Suppressor macrophage treated with lipopolysaccharide for 4 hours (primary cell): ENCODE data around the gene CLDN15.
A peak's percentile ranks its signal among the peaks of the same experiment; 100 is the strongest.
"Not testable (repeated sequence)": the region's sequence is repeated elsewhere in the genome, so short reads cannot be mapped to it uniquely, and the experiment has no call there.

ENCODE experiments used
- DNase-seq: peaks from one replicate; pipeline ENCODE4 v3.0.0-alpha.2; 2020

CLDN15 gene, protein sequence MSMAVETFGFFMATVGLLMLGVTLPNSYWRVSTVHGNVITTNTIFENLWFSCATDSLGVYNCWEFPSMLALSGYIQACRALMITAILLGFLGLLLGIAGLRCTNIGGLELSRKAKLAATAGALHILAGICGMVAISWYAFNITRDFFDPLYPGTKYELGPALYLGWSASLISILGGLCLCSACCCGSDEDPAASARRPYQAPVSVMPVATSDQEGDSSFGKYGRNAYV

DNA sequence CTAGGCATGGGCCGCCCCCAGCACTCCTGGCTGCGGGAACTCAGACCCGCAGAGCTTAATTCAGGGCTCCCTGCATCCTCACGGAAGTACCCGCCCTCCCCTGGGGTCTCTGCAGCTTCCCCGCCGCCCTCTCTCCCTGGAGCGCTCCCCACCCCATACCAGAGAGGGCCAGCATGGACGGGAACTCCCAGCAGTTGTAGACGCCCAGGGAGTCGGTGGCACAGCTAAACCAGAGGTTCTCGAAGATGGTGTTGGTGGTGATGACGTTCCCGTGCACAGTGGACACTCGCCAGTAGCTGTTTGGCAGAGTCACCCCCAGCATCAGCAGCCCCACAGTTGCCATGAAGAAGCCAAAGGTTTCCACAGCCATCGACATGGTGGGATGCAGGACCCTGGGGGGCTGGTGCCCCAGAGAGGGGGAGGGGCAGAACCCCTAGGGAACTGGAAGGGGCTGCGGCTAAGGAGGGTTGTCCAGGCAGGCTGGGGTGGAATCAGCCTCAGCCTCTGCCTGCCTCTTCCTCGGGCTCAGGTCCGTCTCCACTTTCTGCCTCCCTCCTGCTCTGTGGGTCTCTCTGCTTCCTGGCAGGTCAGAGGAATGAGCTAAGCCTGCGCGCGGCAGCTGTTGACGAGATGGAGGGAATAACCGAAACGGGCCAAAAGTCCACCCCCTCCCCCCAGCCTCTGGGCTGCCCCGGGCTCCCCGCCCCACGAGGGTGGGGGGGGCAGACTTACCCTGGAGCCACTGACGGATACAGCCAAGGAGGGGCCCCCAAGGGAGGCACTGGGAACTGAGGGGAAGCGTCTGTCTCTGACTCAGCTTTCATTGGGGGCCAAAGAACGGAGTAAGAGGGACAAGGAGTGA, at the start of gene CLDN15:
Gene CLDN15 (minus strand): TSS at position 597 of the 862 bp plus-strand sequence. CDS start 221 bp downstream, at position 376.
- DNase-seq, result peak; percentile 12

- peak; percentile 56 for DNase-seq
Measured at GRCh38 chr7:101287032-101287431, 49.4 kb upstream of the CLDN15 start.

GRCh38 chr7:101285880-101286279, 48.3 kb upstream of the CLDN15 start:
- not testable (repeated sequence) for DNase-seq

DNA sequence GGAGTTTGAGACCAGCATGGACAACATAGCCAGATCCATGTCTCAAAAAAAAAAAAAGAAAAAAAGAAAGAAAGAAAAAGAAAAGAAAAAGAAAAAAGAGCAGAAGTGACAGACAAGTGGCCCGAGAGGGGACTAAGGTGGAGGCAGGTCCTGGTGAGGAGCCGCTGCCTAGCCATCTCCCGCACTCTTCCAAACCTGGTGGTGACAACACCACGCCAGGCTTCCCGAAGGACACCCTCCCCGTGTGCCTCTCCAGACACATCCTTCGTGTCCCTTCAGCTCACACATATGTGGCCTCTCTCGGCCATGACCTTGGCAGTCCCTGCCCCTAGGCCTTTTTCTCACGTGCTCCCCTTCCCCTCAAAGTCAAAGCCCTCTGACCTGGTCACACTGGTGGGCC, 47.6 kb upstream of the CLDN15 start:
- DNase-seq, result no peak

GRCh38 chr7:101280912-101281311, 43.3 kb upstream of the CLDN15 start:
- DNase-seq, result not testable (repeated sequence)

GRCh38 chr7:101278461-101279292, 41.1 kb upstream of the CLDN15 start:
- DNase-seq, result no peak

GRCh38 chr7:101277155-101277554, 39.6 kb upstream of the CLDN15 start:
- no peak for DNase-seq

DNA sequence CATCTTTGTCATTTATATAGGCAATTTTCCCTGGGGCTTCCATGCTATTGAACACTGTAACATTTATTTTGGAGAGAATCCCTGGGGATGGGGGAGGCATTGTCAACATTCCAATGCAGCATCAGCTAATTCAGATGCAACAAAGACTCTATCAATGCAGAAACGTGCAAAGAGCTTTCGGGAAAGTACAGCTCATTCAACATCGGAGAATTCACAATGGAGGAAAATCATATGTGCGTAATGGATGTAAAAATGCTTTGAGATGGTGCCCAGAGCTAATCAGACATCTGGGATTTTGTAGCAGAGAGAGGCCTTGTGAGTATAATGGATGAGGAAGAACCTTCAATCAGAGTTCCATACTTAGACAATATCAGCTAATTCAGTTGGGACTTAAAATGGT, 35.6 kb upstream of the CLDN15 start:
- DNase-seq, result no peak

DNA sequence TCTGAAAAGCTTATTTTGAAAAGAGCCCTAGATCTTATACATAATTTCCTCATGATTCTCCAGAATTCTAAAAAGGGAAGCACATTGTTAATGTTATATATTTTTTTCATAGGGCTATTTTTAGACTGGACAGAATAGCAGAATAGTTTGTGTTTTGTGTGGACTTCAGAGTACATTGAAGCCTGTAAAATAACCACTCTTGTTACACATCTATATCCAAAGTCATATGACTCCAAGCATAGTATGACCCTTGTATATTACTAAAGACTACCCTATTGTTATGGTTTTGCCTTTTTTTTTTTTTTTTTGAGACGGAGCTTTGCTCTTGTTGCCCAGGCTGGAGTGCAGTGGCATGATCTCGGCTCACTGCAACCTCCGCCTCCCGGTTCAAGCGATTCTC, 33.4 kb upstream of the CLDN15 start:
- DNase-seq, result no peak

- no peak for DNase-seq
Measured at GRCh38 chr7:101269664-101270063, 32.1 kb upstream of the CLDN15 start.

DNA sequence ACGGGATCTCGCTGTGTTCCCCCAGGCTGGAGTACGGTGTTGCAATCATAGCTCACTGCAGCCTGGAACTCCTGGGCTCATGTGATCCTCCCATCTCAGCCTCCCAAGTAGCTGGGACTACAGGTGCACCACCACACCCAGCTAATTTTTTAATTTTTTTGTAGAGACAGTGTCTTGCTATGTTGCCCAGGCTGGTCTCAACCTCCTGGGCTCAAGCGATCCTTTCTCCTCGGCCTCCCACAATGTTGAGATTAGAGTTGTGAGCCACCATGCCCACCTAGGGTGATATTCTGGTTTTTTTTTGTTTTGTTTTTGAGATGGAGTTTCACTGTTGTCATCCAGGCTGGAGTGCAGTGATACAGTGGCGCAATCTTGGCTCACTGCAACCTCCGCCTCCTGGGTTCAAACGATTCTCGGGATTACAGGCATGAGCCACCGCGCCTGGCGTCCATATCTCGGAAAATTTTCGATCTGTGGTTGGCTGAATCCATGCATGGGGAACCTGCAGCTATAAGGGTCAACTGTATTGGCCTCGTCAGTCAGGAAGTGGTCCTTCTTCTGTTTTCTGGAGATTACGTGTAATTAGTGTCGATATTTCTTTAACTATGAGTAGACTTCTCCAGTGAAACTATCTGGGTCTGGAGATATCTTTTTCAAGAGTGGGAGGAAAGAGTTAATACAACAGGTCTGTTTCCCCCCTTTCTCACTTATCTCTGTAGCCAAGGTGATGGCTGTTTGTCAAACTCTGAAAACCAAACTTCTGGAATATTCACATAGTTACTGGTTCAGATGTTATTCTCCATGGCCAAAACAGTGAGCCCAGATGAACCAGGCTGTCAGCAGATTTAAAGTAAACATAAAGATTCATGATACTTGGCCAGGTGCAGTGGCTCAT, 28.3 kb upstream of the CLDN15 start:
- DNase-seq, result no peak

DNA sequence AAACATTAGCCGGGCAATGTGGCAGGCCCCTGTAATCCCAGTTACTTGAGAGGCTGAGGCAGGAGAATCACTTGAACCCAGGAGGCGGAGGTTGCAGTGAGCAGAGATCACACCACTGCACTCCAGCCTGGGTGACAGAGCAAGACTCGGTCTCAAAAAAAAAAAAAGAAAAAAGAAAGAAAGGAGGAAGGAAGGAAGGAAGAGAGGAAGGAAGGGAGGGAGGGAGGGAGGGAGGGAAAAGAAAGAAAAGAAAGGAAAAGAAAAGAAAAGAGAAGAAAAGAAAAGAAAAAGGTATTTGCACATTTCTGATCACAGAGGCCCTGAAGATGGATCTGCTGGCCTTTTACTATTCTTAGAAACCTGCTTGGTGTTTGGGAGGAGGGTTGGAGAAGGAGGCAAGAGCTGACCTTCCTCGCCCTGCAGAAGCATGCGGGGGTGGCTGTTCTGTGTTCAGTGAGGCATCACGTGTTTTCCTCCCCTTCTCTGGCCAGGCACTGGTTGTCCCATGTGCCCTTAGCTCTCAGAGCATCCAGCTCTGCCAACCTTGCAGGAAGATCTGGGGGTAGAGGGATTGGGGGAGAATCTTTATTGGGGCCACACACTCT, 26.6 kb upstream of the CLDN15 start:
- DNase-seq, result not testable (repeated sequence)

- DNase-seq, result no peak
Measured at GRCh38 chr7:101258243-101258731, 20.7 kb upstream of the CLDN15 start.

- DNase-seq, result peak; percentile 41
Measured at GRCh38 chr7:101255796-101256195, 18.2 kb upstream of the CLDN15 start.

DNA sequence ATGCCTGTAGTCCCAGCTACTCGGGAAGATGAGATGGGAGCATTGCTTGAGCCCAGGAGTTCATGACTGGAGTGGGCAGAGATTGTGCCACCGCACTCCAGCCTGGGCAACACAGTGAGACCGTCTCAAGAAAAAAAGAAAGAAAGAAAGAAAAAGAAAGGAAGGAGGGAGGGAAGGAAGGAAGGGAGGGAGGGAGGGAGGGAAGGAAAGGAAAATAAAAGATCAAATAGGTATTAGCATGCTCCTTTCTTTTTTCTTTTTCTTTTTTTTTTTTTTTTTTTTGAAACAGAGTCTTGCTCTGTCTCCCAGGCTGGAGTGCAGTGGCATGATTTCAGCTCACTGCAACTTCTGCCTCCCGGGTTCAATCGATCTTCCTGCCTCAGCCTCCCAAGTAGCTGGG, 15.6 kb upstream of the CLDN15 start:
- not testable (repeated sequence) for DNase-seq

GRCh38 chr7:101251871-101252659, 14.5 kb upstream of the CLDN15 start:
- DNase-seq, result peak; percentile 99

DNA sequence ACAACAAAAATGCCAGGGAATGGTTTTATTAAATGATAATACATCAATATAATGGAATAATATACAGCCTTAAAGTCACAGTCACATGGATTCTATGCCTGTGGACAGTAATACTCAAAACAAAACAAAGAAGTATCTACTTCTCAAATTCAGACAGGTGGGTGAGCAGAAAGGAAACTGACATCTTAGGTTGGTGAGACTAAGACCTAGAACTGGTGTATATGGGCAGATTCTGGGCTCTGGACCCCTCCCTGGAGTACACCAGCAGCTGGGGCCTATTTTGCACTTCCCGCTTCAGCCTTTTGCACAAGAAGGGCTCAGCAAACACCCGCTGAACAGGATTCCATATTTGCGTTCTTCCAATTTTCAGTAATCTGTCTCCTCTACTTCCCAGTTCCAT, 12.7 kb upstream of the CLDN15 start:
- no peak for DNase-seq

DNA sequence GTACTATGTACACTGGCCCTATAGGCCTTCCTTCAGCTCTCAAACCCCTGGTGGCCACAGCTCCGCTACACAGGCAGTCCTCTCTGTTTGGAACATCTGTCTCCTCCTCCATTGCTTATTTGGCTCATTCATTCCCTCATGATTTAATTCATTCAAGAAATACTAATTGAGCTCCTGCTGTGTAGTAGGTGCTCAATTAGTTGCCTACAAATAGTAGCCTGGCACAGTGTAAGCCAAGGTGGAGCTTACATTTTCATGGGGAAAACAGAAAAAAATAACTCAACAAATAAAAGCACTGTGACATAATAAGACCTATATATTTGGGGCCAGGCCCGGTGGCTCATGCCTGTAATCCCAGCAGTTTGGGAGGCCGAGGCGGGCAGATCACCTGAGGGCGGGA, 10.7 kb upstream of the CLDN15 start:
- no peak for DNase-seq

DNA sequence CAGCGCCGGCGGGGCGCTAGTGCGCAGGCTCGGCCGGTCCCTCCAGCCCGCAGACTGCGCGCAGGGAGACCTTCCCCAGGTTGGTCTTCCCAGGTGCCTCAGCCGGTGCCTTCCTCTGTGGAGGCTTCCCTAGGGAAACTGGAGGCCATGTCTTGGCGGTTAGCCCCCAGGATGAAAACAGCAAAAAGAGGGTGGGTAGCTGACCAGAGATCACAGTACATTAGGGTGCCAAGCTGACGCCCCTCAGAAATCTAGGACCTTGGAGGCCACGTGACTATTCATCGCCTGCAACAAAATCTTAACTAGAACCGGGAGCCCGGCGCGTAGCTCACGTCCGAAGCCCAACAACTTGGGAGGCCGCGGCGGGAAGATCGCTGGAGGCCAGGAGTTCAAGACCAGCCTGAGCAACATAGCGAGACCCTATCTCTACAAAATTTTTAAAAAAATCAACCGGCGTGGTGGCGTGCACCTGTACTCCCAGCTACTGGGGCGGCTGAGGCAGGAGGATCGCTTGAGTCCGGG, 7.6 kb upstream of the CLDN15 start:
- DNase-seq, result no peak

- DNase-seq, result peak; percentile 93
Measured at GRCh38 chr7:101244375-101245146, 7.0 kb upstream of the CLDN15 start, which contains the start of gene FIS1. Gene FIS1, minus strand, starts transcription at chr7:101245081. Its CDS starts 77 bp downstream, at chr7:101245004.
